T follicular helper cell (primary cell): ENCODE data around the gene PITPNM3.
"Not testable (repeated sequence)": the region's sequence is repeated elsewhere in the genome, so short reads cannot be mapped to it uniquely, and the experiment has no call there.

Experiments used
- DNase-seq: peaks from one replicate; pipeline ENCODE4 v3.0.0-alpha.2; 2020; ENCODE audit warnings: low read depth
- total RNA-seq, 2 experiments: gene quantifications; one replicate each; lab custom pipeline; 2026; lab: John Stamatoyannopoulos, UW

The PITPNM3 gene
- total RNA-seq: 0.30 to 0.90 reads per million in 2 experiments

DNA sequence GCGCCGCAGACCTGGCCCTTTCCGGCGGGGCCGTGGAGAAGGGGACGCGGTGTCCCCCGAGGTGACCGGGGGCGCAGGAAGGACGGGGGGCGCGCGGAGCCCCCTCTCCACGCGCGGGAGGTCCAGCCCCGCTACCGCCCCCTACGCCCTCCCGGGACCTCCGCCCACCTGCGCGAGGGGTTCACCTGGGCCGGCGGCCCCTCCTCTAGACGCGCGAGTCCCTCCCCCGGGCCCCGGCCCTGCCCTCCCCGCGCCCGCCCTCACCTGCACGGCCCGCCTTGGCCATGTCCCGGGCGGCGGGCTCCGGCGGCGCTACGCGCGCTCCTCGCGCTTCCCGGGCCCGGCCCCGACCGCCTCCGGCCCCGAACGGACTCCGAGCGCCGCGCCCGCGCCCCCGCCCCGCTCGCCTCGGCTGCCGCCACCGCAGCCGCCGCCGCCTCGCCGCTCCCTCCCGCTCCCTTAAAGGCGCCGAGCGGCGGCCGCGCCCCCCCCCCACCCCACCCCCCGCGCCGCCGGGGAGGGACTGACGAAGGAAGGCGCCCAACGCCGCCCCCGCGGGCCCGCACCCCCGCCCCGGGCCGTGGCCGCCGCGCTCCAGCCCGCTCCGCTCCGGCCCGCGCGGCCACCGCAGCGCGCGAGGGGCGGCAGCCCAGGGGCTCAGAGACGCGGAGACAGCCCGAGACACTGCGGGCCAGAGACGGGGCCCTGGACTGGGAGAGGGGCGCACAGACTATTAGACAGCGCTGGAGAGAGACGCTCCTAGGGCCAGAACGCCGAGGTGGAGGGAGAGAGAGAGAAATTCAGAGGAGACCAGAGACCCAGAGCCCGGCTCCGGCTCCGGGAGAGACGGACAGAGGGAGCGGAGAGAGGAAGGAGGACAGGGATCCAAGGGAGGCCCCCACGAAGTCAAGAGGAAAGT is at the start of gene PITPNM3:
Gene PITPNM3 (minus strand): TSS at position 435 of the 919 bp plus-strand sequence. CDS start 149 bp downstream, at position 286.
- DNase-seq: no peak

DNA sequence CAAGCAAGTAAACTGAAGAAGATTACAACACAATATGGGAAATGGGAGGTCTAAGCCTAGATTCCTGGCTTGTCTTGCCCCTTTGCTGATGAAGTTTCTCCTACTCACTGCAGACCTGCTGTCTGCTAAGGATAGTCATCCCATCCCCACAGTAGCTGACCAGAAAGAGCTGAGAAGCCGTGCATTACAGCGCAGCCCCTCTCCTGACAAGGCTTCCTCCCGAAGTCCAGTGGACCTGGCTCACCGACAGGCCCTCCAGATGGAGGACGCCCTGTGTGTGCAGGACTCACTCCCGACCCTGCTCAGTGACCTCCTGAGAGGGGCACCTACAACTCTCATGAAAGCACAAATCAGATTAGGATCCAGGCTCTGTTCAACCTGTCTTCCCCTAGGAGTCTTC is 48.8 kb upstream of the PITPNM3 start:
- no peak for DNase-seq

DNA sequence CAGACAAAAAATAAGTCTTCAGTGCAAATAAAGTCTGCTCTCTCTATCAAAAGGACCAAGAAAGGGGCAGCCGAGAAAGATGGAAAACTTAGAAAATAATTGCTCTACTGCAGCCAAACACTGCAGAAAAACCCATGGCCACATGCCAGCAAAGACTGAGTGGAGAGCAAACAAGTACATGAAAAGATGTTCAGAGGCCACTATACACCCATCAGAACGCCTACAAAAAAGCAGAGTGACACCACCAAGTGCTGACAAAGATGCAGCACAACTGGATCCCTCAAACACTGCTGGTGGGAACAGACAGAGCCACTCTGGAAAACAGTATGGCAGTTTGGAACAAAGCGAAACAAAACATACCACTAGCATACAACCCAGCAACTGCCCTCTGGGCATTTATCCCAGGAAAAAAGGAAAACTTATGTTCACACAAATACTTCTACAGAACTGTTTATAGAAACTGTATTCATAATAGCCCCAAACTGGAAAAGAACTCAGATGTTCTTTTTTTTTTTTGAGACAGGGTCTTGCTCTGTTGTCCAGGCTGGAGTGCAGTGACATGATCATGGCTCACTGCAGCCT is 47.5 kb upstream of the PITPNM3 start:
- DNase-seq: no peak

DNA sequence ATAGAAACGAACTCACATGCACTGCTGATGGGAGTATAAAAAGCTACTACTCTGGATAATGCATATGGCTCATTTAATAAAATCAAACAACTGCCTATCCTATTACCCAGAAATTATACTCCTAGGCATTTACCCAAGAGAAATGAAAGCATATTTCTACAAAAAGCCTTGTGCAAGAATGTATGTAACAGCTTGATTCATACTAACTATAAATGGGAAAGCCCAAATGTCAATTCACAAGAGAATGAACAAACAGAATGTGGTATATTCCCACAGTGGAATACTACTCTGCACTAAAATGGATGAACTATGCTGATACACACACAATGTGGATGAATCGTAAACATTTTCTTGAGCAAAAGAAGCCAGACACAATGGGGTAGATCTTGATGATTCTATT is 45.8 kb upstream of the PITPNM3 start:
- DNase-seq: no peak

DNA sequence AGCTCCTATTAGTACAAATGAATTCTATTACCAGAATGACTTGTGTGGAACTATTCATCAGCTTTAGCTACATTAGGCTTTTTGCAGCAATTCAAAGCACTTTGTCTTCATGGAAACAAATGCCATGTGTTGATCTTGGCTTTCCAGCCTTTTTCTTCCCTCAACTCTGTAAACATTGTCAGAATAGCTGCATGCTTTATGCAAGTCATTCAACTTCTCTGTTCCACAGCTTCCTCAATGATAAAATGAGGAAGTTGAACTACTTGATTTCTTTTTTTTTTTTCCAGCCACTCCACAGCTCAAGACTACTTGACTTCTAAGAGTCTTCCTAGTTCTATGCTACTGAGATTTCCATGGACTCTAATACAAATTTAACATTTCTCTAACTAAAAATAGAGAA is 43.0 kb upstream of the PITPNM3 start:
- DNase-seq: no peak

DNA sequence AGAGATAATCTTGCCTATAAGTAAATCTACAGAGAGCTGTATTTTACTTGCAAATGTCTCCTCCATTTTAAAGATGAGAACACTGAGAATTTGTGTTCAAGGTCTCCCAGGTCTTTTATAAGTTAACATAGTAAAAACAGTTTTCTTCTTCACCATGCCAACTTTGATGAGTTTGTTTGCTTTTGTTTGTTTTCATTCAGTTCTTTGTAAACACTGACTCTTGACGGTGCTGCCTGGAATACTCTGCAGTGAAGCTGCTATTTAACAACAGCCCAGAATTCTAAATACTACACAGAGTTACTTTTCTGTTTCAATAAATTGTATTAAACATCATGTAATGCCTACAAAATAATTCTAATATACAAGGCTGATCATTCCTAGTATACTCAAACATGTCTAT is 41.4 kb upstream of the PITPNM3 start:
- DNase-seq: no peak

DNA sequence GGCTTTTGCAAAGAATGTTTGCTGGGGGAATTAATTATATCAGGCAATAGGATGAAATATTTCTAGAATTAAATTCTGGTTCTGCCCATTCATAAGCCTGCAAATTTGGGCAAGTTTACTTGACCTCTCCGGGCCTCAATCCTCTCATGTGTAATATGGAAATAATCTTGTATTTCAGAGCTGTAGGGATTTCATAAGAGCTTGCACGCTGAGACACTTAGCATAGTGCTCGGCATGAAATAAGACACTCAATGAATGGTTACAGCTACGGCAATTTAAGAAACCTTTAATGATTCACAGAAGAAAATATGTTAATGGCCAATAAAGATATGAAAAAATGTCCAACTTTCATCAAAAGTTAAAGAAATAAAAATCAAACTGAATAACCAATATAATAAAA is 40.6 kb upstream of the PITPNM3 start:
- DNase-seq: no peak

DNA sequence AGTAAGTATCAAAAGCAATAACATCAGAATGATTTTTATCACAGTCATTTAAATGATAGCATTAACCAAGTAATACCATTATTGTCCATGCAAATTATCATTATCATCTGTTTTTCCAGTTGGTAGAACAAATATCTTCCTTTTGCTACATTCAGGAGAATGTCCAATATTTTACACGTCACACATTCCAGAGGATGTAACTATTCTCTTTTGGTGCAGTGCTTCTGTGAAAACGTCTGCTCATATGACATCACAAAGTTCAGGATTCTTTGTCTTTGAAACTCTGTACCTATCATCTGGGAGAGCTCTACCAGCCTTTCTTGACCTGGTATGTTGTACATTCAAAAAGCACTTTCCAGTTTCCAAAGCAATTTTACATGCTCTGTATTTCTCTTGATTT is 40.2 kb upstream of the PITPNM3 start:
- no peak for DNase-seq

DNA sequence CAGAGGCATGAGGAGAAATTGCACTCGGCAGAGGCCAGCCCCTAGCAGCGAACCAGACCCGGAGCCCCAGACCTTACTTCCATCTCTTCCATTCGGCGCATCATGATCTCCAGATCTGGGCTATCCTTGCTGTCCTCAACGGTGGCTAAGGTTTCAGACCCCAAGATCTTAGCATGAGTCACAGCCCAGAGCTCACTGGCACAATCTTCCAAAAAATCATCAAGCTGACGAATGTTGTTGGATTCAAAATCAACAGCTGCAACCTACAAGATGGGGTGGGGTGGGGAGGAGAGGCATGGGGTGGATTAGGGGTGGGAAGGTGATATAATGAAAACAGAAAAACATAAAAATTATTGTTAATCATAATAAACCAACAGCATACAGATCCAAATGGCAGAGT is 39.7 kb upstream of the PITPNM3 start:
- DNase-seq: no peak

DNA sequence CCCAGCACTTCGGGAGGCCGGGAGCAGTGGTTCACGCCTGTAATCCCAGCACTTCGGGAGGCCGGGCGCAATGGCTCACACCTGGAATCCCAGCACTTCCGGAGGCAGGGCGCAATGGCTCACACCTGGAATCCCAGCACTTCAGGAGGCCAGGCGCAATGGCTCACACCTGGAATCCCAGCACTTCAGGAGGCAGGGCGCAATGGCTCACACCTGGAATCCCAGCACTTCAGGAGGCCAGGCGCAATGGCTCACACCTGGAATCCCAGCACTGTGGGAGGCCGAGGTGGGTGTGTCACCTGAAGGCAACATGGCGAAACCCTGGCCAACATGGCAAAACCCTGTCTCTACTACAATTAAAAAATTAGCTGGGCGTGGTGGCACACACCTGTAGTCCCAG is 37.0 kb upstream of the PITPNM3 start:
- DNase-seq: not testable (repeated sequence)

DNA sequence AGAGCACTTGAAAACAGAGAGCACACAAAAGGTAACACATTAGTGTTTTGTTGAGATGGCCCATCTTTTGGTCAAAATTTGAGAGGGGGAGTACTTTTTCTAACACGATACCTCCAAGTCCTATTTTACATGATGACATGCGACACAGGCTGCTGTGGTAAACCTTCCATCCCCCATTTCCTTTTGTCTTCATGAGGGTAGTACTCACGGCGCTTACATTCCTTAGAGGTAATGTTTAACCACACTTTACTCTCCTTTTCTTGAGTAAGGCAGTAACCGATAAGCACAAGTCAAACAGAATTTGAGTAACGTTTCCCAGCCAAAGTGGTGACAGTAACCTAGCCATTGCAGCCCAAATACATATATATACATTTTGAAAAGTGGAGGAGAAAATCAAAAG is 35.8 kb upstream of the PITPNM3 start:
- no peak for DNase-seq

DNA sequence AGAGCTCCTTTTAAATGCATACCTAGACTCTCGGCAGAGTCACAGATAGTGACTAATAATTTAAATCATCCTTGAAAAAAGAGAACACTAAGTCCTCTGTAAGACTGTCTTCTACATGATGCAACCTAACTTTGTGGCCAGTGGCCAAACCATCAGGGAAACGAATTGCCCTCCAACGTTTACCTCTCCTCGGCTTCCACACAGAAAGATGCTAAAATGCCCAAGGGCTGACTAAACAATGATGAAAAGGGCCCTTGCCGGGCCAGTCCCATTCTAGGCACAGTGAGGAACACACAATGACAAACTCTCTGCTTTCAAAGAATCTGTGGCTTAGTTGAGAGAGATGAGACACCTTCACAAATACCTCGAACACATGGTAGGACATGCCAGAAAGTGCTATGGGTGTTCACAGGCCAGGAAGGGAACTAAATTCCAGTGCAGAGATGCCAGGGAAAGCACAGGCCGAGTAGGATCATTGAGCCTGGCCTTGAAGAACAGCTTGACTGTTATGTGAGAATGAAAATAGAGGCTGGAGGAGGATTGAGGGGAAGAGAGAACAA is 35.3 kb upstream of the PITPNM3 start:
- DNase-seq: no peak

DNA sequence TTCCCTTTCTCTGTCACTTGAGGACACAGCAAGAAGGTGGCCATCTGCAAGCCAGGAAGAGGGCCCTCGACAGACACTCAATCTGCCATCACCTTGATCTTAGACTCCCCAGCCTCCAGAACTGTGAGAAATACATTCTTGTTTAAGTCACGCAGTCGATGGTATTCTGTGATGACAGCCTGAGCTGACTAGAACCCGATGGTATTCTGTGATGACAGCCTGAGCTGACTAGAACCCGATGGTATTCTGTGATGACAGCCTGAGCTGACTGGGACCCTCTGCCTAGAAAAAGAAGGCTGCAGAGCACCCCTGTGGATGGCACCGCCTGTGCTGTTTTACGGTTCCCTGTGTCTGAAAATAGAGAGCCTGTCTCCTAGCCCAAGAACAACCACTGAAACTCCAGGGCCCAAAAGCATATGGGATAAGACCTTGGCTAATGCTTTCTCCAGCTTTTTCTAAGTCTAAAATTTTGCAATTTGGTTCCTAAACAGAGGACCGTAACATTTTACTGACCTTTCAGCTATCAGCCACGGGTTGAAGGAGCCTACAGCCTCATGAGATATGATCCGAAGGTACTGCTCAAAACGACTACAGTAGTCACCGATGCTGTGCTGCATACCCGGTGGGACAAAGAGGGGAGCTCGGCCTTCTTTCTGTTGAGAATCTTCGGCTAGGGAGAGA is 33.1 kb upstream of the PITPNM3 start:
- DNase-seq: no peak

DNA sequence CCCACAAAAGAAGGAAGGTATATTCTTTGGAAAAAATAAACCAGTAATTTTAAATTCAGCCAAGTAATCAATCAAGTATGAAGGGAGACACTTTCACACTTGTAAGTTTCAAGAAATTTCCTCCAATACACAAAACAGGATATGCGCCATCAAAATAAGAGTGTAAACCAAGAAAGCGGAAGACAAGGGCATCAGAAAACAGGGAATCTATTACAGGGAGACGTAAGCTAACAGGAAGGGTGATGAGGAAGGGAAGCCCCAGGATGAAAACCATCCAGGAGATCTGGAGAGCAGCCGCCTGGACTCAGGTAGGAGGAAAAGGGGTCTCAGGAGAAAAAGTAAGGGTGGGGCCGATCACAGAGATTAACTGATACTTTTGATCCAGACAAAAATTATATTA is 31.8 kb upstream of the PITPNM3 start:
- DNase-seq: no peak

DNA sequence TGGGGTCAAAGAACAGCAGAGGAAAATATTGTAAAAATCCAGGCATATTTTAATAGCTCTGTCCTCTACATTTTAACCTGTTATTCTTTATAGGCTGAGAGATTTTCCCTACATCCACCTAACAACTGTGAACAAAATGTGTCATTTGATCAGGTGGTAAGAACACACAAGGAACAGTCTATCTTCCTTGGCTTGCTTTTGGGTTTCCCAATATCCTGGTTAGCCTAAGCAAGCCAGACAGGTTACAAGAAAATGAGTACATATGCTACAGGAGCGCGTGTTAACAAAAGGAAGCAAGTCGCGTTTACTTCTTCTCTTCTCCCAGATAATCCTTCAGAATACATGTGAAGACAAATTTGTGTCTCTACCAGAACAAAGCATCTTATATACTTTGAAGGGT is 31.0 kb upstream of the PITPNM3 start:
- DNase-seq: no peak

DNA sequence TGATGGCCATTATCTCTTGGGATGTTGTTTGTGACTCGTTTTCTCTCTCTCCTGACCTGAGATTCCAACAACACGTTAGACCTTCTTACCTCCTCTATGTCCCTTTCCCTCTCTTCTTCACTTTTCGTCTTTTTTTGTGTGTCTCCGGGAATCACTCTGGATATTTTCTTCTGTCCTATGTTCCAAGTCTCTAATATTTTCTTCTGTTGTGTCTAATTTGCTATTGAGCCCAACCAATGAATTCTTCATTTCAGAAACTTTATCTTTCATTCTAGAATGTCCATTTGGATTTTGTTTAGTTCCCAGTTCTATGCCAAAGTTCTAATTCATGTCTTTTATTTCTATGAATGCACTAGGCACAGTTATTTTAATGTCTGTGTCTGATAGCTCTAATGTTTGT is 27.1 kb upstream of the PITPNM3 start:
- no peak for DNase-seq

DNA sequence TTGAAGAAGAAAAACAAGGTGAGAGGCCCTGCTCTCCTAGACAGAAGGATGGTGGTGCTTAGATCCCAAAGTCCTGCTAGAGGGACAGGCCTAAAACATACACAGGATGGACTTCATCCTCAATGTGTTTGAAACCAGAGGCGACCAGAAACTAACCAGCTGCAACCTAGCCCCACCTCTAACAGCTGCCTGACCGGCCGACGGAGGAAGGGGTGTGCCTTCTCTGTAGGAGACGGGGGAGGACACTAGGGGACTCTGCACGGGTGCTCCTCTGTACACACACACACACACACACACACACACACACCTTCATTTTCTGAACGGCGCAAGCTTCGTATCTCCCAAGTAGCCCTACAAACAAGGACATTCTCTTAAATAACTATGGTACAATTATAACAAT is 24.3 kb upstream of the PITPNM3 start:
- no peak for DNase-seq

DNA sequence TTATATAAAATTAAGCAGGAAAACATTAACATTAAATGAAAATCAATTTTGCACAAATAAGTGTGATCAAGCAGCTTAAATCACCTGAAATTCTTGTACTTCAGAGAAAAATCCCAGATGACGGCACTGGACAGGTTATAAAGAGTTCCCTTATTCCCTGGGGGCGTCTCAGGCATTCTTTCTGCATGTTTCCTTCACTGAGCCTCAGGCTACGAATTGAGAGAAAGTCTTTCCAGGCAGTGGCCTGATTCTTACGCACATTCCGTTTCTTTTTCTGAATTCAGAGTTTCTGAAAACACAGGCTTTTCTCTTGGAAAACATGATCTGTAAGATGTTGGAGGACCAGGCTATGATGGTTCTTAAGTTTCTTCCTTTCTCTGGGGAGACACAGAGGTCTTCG is 22.1 kb upstream of the PITPNM3 start:
- no peak for DNase-seq

DNA sequence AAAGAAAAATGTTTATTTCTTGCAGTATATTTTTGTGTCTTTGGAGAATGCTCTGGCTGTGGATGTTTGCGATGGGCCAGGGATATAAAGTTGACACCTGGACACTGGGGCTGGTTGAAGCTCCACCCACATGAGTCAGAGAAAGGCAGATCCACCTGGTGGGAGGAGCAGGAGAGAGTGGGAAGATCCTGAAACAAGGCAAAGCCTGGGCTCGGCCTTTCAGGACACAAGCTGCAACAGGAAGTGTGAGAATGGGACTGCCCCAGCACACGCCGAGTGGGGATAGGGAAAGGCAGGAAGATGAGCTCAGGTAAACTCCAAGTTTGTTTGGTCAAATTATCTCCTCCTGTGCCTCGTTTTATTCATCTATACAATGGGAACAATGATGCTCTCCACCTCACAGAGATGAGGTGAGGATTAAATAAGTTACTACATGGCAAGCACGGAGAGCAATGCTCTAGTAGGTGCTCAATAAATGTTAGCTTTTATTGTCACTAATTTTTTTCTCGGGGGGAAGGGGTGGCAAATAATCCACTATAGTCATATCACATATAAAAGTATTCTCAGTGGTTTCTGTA is 21.4 kb upstream of the PITPNM3 start:
- DNase-seq: no peak

DNA sequence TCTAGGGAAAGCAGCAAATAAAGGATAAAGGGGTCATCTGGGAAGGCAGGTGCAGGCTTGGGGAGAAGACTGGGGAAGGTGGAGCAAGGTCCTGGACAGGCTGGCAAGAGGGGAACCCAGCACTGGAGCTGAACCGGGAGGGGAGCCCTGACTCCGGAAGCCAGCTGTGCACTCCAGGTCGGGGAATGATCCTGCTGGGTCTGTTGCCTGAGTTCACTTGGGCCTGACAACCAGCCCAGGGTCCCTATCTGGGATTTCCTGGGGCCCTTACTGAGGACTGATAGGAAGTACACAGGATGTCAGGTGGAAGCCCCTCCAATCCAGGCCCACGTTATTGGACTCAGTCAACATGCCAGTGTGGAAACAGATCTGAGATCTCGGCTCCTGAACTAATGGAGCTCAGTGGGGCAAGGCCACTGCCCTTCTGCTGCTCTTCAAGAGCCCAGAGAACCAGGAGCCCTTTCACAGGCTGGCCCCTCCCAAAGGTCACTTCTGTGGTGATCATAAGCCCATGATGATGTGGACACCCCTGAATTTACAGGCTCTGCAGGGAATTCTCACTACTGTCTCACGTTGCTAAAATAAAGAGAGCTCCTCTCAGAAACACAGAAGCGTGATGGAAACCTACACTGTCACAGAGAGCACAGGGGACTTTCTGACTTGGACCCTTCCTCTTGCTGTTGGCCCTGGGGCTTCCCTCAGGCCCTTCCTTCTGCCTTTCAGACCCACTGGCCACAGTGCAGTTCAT is 19.9 kb upstream of the PITPNM3 start:
- no peak for DNase-seq

DNA sequence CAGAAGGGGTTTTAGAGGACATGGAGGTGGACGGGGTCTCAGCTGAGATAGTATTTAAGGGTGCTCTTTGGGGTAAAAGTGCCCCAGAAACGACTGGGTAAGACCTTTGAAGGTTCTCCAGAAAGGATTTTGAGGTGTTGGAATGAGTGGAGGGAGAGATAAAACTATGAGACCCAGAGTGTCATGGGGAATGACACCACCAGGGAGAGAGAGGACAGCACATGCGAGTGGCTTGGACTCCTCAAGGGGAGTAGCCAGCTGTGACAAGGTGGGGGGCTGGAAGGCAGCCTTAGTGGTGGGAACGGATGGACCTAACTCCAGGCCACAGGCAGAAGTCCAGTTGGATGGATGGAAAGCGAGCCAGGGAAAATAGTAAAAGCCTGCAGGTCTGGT is 19.2 kb upstream of the PITPNM3 start:
- DNase-seq: no peak
